ENCODE measurements around the gene TANC1. TPM values are rescaled to one million over a fixed set of nuclear protein-coding genes. Genes with fewer than 3 reads are reported as not detected.
A peak's percentile ranks its signal among the peaks of the same experiment; 100 is the strongest.

The TANC1 gene
- total RNA-seq, 5 donors from 2014 or later (not counting 1 experiment from before 2014, with no cell fraction given) = 0.26 to 0.61 (median 0.50) TPM

- ChIA-PET POLR2A (no interaction called here), CTCF (no interaction called here)
- ATAC-seq (replicated peaks in 1 of 4) (no peak), DNase-seq (no peak)
- WGBS (ENCODE audit: insufficient coverage) = 93% methylated on average over 9 of the region's 15 CpGs
- H3K9me3 Mint-ChIP-seq = no peaks in the 10 kb centered on the region
- Histone ChIP-seq H3K9me3 (no peaks in the 10 kb centered on the region), H3K4me1 (ENCODE audit: control insufficient read depth in 1 of 2, extremely low read depth in 1 of 2, insufficient read depth in 2 of 2, low read length in 2 of 2) (peaks cover 2 to 26% of the 10 kb centered on the region in 2 experiments), H3K27ac (ENCODE audit: low read length) (no peak overlapping the region), H3K4me3 (ENCODE audit: control insufficient read depth in 1 of 2, extremely low read depth in 1 of 2, low read length in 1 of 2) (no peak overlapping the region), H3K36me3 (ENCODE audit: control insufficient read depth in 2 of 2, extremely low read depth in 1 of 2, insufficient read depth in 1 of 2, low read length in 1 of 2) (no peaks in the 10 kb centered on the region), H3K27me3 (replicated peaks in 1 of 2; ENCODE audit: control insufficient read depth in 2 of 2, extremely low read depth in 1 of 2, insufficient read depth in 2 of 2, low read length in 1 of 2) (no peaks in the 10 kb centered on the region)
- H3K36me3 Mint-ChIP-seq = no peaks in the 10 kb centered on the region
- H3K4me1 Mint-ChIP-seq = peaks cover 29 to 46% (median 39%) of the 10 kb centered on the region in 3 donors
- H3K27ac Mint-ChIP-seq = no peak overlapping the region
- H3K27me3 Mint-ChIP-seq = no peaks in the 10 kb centered on the region
- H3K4me3 Mint-ChIP-seq = no peak overlapping the region
Observed at GRCh38 chr2:159204381-159205144, 236.1 kb downstream of the TANC1 start.

GRCh38 chr2:159206736-159207380 lies 238.4 kb downstream of the TANC1 start:
- ChIA-PET POLR2A (no interaction called here), CTCF (no interaction called here)
- no peak overlapping the region for H3K27ac ChIP-seq (ENCODE audit: low read length)
- Mint-ChIP-seq H3K4me3 (no peak overlapping the region), H3K36me3 (no peaks in the 10 kb centered on the region), H3K4me1 (peaks cover 40 to 46% (median 43%) of the 10 kb centered on the region in 3 donors), H3K9me3 (no peaks in the 10 kb centered on the region), H3K27me3 (no peaks in the 10 kb centered on the region), H3K27ac (no peak overlapping the region)
- no peak overlapping the region for H3K4me3 ChIP-seq (ENCODE audit: control insufficient read depth in 1 of 2, extremely low read depth in 1 of 2, low read length in 1 of 2)
- 100% methylated on average over 2 of the region's 6 CpGs for WGBS (ENCODE audit: insufficient coverage)
- no peaks in the 10 kb centered on the region for H3K27me3 ChIP-seq (replicated peaks in 1 of 2; ENCODE audit: control insufficient read depth in 2 of 2, extremely low read depth in 1 of 2, insufficient read depth in 2 of 2, low read length in 1 of 2)
- H3K9me3 ChIP-seq = no peaks in the 10 kb centered on the region
- DNase-seq (no peak), ATAC-seq (replicated peaks in 1 of 4) (no peak)
- H3K36me3 ChIP-seq (ENCODE audit: control insufficient read depth in 2 of 2, extremely low read depth in 1 of 2, insufficient read depth in 1 of 2, low read length in 1 of 2) = no peaks in the 10 kb centered on the region
- peaks cover 9 to 27% of the 10 kb centered on the region in 2 experiments for H3K4me1 ChIP-seq (ENCODE audit: control insufficient read depth in 1 of 2, extremely low read depth in 1 of 2, insufficient read depth in 2 of 2, low read length in 2 of 2)

DNA sequence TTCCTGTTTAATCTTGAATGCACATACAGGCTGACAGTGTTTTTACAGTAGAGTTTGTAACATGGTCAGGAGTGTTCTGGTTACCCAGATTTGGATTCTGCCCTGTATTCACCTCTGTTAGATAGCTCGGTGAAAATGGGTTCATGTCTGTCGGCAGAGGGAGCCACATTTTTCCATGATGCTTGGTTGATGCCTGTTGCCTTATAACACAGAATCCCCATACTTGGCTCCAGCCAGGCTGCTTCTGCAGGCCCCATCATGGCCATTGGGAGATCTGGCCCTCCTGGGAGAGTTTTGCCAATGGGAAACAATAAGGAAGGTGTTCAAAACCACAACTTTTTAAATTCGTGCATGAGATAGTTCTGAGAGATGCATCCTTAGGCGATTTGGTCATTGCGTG lies 240.0 kb downstream of the TANC1 start:
- Histone ChIP-seq H3K36me3 (ENCODE audit: control insufficient read depth in 2 of 2, extremely low read depth in 1 of 2, insufficient read depth in 1 of 2, low read length in 1 of 2) (no peaks in the 10 kb centered on the region), H3K9me3 (no peaks in the 10 kb centered on the region), H3K4me1 (ENCODE audit: control insufficient read depth in 1 of 2, extremely low read depth in 1 of 2, insufficient read depth in 2 of 2, low read length in 2 of 2) (peaks cover 9 to 24% of the 10 kb centered on the region in 2 experiments), H3K27me3 (replicated peaks in 1 of 2; ENCODE audit: control insufficient read depth in 2 of 2, extremely low read depth in 1 of 2, insufficient read depth in 2 of 2, low read length in 1 of 2) (no peaks in the 10 kb centered on the region), H3K27ac (ENCODE audit: low read length) (no peak overlapping the region), H3K4me3 (ENCODE audit: control insufficient read depth in 1 of 2, extremely low read depth in 1 of 2, low read length in 1 of 2) (no peak overlapping the region)
- POLR2A ChIA-PET = no interaction called here
- H3K27ac Mint-ChIP-seq = peak overlapping the region; percentile 11 to 91
- CTCF ChIA-PET = interaction anchor here (0.6 to 0.8 kb wide), 2 partner anchors 24 to 374 kb away, joined by 3 read pairs; no protein-coding TSS in a partner anchor
- H3K9me3 Mint-ChIP-seq = no peaks in the 10 kb centered on the region
- no peaks in the 10 kb centered on the region for H3K27me3 Mint-ChIP-seq
- DNase-seq (no peak), ATAC-seq (replicated peaks in 1 of 4) (no peak)
- 100% methylated on average over 2 of the region's 5 CpGs for WGBS (ENCODE audit: insufficient coverage)
- no peaks in the 10 kb centered on the region for H3K36me3 Mint-ChIP-seq
- peaks cover 32 to 41% (median 41%) of the 10 kb centered on the region in 3 donors for H3K4me1 Mint-ChIP-seq
- H3K4me3 Mint-ChIP-seq = no peak overlapping the region

DNA sequence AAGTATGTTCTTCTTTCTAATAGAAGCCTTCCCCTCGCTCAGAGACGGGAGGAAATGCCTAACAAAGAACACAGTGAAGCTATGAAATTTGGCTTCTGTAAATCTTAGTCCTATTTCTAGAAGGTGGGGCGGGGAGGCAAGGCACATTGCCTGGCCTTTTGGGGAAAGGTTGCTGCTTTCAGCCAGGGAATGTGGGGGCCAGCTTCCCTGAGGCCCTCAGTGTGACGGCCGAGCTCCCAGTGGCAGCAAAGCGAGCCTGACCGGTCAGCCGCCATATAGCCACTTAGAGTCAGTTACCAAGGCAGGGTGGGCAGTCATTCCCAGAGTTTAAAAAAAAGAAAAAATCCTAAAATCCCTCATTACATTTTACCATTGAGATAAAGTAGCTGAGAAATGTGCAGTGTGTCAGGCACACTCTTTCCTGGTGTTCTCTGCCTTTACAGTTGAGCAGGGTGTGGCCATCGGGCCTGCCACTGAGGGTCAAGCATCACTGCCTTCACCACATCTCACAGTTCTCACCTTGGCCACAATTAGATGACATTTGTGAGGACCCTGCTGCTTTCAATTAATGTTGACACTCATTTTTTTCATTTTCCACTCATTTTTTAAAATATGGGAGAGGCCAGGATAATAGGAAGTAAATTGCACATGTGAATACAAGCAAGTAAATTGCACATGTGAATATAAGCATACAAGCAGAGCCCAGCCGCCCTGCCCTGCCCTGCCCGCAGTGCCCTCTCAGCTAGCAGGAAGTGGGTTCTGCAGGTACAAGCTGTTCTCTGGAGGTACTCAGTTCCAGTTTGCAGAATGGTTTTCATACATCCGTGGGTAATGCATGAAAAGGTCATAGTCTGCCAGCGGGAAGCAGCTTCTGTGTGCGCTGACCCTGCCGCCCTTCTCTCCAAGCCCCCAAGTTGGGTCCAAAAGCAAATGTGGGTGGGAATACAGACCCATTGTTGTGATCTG lies 241.2 kb downstream of the TANC1 start:
- no peaks in the 10 kb centered on the region for H3K27me3 ChIP-seq (replicated peaks in 1 of 2; ENCODE audit: control insufficient read depth in 2 of 2, extremely low read depth in 1 of 2, insufficient read depth in 2 of 2, low read length in 1 of 2)
- DNase-seq = peak; percentile 18 to 82 (median 51)
- peak; percentile 93 to 100 (median 100) for ATAC-seq (replicated peaks in 1 of 4)
- H3K27ac Mint-ChIP-seq = peak overlapping the region; percentile 84 to 91
- no peaks in the 10 kb centered on the region for H3K36me3 ChIP-seq (ENCODE audit: control insufficient read depth in 2 of 2, extremely low read depth in 1 of 2, insufficient read depth in 1 of 2, low read length in 1 of 2)
- CTCF ChIA-PET = no interaction called here
- H3K27ac ChIP-seq (ENCODE audit: low read length) = peak overlapping the region; percentile 65
- H3K4me3 Mint-ChIP-seq = peak overlapping the region; percentile 50 to 78 (median 60)
- 33% methylated on average over 9 of the region's 15 CpGs for WGBS (ENCODE audit: insufficient coverage)
- no peaks in the 10 kb centered on the region for H3K9me3 Mint-ChIP-seq
- peaks cover 32 to 41% (median 41%) of the 10 kb centered on the region in 3 donors for H3K4me1 Mint-ChIP-seq
- peaks cover 9 to 24% of the 10 kb centered on the region in 2 experiments for H3K4me1 ChIP-seq (ENCODE audit: control insufficient read depth in 1 of 2, extremely low read depth in 1 of 2, insufficient read depth in 2 of 2, low read length in 2 of 2)
- H3K36me3 Mint-ChIP-seq = no peaks in the 10 kb centered on the region
- no peaks in the 10 kb centered on the region for H3K27me3 Mint-ChIP-seq
- peak overlapping the region; percentile 16 to 29 for H3K4me3 ChIP-seq (ENCODE audit: control insufficient read depth in 1 of 2, extremely low read depth in 1 of 2, low read length in 1 of 2)
- POLR2A ChIA-PET = no interaction called here
- no peaks in the 10 kb centered on the region for H3K9me3 ChIP-seq

- no peaks in the 10 kb centered on the region for H3K27me3 ChIP-seq (replicated peaks in 1 of 2; ENCODE audit: control insufficient read depth in 2 of 2, extremely low read depth in 1 of 2, insufficient read depth in 2 of 2, low read length in 1 of 2)
- 91% methylated on average over 11 of the region's 14 CpGs for WGBS (ENCODE audit: insufficient coverage)
- no peak overlapping the region for H3K4me3 ChIP-seq (ENCODE audit: control insufficient read depth in 1 of 2, extremely low read depth in 1 of 2, low read length in 1 of 2)
- no peaks in the 10 kb centered on the region for H3K9me3 Mint-ChIP-seq
- peak overlapping the region in 1 of 3 donors; percentile 14 for H3K4me3 Mint-ChIP-seq
- H3K27ac ChIP-seq (ENCODE audit: low read length) = no peak overlapping the region
- no peaks in the 10 kb centered on the region for H3K36me3 Mint-ChIP-seq
- POLR2A ChIA-PET = no interaction called here
- DNase-seq (no peak), ATAC-seq (replicated peaks in 1 of 4) (no peak)
- peaks cover 32 to 41% (median 41%) of the 10 kb centered on the region in 3 donors for H3K4me1 Mint-ChIP-seq
- H3K36me3 ChIP-seq (ENCODE audit: control insufficient read depth in 2 of 2, extremely low read depth in 1 of 2, insufficient read depth in 1 of 2, low read length in 1 of 2) = no peaks in the 10 kb centered on the region
- CTCF ChIA-PET = no interaction called here
- no peak overlapping the region for H3K27ac Mint-ChIP-seq
- peaks cover 9 to 24% of the 10 kb centered on the region in 2 experiments for H3K4me1 ChIP-seq (ENCODE audit: control insufficient read depth in 1 of 2, extremely low read depth in 1 of 2, insufficient read depth in 2 of 2, low read length in 2 of 2)
- no peaks in the 10 kb centered on the region for H3K9me3 ChIP-seq
- no peaks in the 10 kb centered on the region for H3K27me3 Mint-ChIP-seq
Observed at GRCh38 chr2:159211447-159212396, 243.3 kb downstream of the TANC1 start.

Data from T-cell (primary cell).